ENCODE measurements around the gene RNF5.

The RNF5 gene

DNA sequence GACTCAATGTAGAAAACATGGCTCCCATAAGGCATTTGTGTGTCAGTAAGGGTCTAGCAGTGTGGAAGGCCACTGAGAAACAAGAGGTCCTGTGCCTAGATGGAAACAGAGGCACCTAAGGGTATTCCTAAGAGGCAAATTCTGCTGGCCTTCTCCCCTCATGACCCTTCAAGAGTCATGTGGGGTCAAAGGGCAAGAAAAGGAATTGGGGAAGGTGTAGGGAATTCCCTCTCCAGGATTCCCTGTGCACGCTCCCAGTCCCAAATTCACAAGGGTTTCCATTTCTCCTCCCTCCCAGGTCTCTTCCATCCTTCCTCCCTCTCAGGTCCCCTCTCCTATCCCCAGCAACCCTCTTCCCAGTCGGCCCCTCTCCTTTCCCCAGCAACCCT lies 2.9 kb upstream of the RNF5 start (continued):
- no peak for TF ChIP-seq GLIS2 (tag by site-specific recombination; IDR thresholded peaks at IDR 0.05)
- no peak for TF ChIP-seq ZNF585B (tag by site-specific recombination; IDR thresholded peaks at IDR 0.05)
- no peak for TF ChIP-seq ZFP69B (tag by site-specific recombination; IDR thresholded peaks at IDR 0.05)
- 0 out of 2 replicates have a peak, but pooled peaks have one; percentile 11 for TF ChIP-seq ZNF600 (tag by site-specific recombination; IDR thresholded peaks at IDR 0.05)
- no peak for TF ChIP-seq GLI4 (tag by site-specific recombination; IDR thresholded peaks at IDR 0.05)
- no peak for TF ChIP-seq ZNF658 (tag by site-specific recombination; IDR thresholded peaks at IDR 0.05)
- no peak for TF ChIP-seq GLIS1 (tag by site-specific recombination; IDR thresholded peaks at IDR 0.05)
- TF ChIP-seq ZNF155 (tag by site-specific recombination; IDR thresholded peaks at IDR 0.05), result no peak
- TF ChIP-seq RBAK (tag by site-specific recombination; IDR thresholded peaks at IDR 0.05), result no peak
- TF ChIP-seq ZNF292 (tag by site-specific recombination; IDR thresholded peaks at IDR 0.05; ENCODE audit: borderline replicate concordance, low read depth), result no peak
- TF ChIP-seq OVOL3 (tag by site-specific recombination; IDR thresholded peaks at IDR 0.05), result no peak
- TF ChIP-seq ZFHX2 (tag by site-specific recombination; conservative IDR thresholded peaks at IDR 0.05), result no peak
- no peak for TF ChIP-seq ZNF830 (tag by site-specific recombination; IDR thresholded peaks at IDR 0.05; ENCODE audit: low read depth)
- TF ChIP-seq ZNF112 (tag by site-specific recombination; IDR thresholded peaks at IDR 0.05), result no peak
- TF ChIP-seq ZNF660 (tag by site-specific recombination; IDR thresholded peaks at IDR 0.05), result no peak
- no peak; the same call in 1 of the 2 replicates for TF ChIP-seq YY2 (tag by site-specific recombination; IDR thresholded peaks at IDR 0.05)
- TF ChIP-seq, protein P1, sequence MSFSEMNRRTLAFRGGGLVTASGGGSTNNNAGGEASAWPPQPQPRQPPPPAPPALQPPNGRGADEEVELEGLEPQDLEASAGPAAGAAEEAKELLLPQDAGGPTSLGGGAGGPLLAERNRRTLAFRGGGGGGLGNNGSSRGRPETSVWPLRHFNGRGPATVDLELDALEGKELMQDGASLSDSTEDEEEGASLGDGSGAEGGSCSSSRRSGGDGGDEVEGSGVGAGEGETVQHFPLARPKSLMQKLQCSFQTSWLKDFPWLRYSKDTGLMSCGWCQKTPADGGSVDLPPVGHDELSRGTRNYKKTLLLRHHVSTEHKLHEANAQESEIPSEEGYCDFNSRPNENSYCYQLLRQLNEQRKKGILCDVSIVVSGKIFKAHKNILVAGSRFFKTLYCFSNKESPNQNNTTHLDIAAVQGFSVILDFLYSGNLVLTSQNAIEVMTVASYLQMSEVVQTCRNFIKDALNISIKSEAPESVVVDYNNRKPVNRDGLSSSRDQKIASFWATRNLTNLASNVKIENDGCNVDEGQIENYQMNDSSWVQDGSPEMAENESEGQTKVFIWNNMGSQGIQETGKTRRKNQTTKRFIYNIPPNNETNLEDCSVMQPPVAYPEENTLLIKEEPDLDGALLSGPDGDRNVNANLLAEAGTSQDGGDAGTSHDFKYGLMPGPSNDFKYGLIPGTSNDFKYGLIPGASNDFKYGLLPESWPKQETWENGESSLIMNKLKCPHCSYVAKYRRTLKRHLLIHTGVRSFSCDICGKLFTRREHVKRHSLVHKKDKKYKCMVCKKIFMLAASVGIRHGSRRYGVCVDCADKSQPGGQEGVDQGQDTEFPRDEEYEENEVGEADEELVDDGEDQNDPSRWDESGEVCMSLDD (tag by site-specific recombination; IDR thresholded peaks at IDR 0.05), result no peak
- no peak for TF ChIP-seq ZNF654 (tag by site-specific recombination; IDR thresholded peaks at IDR 0.05; ENCODE audit: low read depth)
- TF ChIP-seq ZNF571 (tag by site-specific recombination; IDR thresholded peaks at IDR 0.05), result no peak

DNA sequence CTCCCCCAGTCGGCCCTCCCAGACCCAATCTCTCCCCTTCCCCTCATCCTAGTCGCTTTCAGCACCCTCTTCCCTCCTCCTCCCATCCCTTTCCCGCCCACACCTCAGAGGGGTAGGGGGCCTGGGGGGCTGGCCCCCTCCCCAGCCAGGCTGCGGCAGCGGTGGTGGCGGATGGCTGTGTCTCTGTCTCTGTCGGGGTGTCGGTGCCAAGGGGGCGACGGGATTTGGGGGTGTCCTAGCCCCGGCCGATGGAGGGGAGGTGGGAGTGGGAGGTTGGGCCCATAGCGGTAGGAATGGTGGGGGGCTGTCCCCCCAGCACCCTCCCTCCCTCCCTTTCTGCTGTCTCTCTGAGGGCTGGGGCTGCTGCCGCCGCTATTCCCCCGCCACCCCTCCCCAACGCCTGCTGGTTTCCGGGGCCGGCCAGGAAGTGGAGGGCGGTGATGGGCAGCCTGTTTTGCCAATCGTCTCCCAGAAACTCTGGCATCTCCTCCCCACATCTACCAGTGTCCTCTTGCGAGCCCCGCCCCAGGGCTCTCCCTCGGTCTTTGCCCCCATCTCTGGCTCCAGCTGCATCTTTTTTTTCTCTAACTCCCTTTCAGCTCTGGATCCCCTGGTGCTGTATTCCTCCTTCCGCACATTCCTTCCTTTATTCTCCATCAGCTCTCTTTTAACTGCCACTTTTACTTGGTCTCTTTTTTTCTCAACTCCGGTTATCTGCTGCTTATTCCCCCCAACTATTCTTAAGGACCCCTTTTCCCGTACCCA lies 2.3 kb upstream of the RNF5 start, which contains the start of gene AGPAT1:
TSS of gene AGPAT1 (minus strand) at position 374 of the 765 bp plus-strand sequence. CDS start 4,588 bp downstream, outside the sequence.
- peaks cover 14% of the 10 kb centered on the region for H3K4me1 ChIP-seq (ENCODE audit: control insufficient read depth, insufficient read depth, low read length)
- peak within 1 kb of the TSS; percentile 76 for H3K4me3 ChIP-seq (ENCODE audit: low read depth, low read length)
- ChIA-PET CTCF (interaction anchor here (0.7 to 1.1 kb wide), 2 partner anchors 8 to 57 kb away, joined by 3 read pairs; no protein-coding TSS in a partner anchor), POLR2A (interaction anchor here (0.6 to 2.5 kb wide), 15 partner anchors 10 to 1028 kb away, joined by 3 to 38 read pairs (median 5); partner anchors contain the start of genes ATF6B, FKBPL, HSD17B8 and PBX2)
- peak within 1 kb of the TSS; percentile 82 for H3K27ac ChIP-seq (ENCODE audit: extremely low read depth, low read depth, low read length)
- peaks cover 4 to 29% of the 10 kb centered on the region in 2 experiments; a peak in 2 of 3 replicates for H3K36me3 ChIP-seq (ENCODE audit: control insufficient read depth in 2 of 2, insufficient read depth in 1 of 2, low read length in 2 of 2)
- no peaks in the 10 kb centered on the region for H3K9me3 ChIP-seq (ENCODE audit: control insufficient read depth, insufficient read depth, low read depth, low read length)
- TF ChIP-seq ZNF366 (tag by site-specific recombination; conservative IDR thresholded peaks at IDR 0.05), result peak; percentile 94
- peak; percentile 54 for TF ChIP-seq EGR2 (tag by site-specific recombination; IDR thresholded peaks at IDR 0.05; ENCODE audit: low read depth)
- no peak for TF ChIP-seq ZNF48 (tag by site-specific recombination; IDR thresholded peaks at IDR 0.05)
- no peak for TF ChIP-seq ZNF426 (tag by site-specific recombination; IDR thresholded peaks at IDR 0.05)
- no peak for TF ChIP-seq ZNF23 (tag by site-specific recombination; IDR thresholded peaks at IDR 0.05; ENCODE audit: borderline replicate concordance)
- no peak for TF ChIP-seq ZNF701 (tag by site-specific recombination; IDR thresholded peaks at IDR 0.05)
- TF ChIP-seq ZNF341 (tag by site-specific recombination; IDR thresholded peaks at IDR 0.05; ENCODE audit: low read depth), result peak; percentile 99
- no peak for TF ChIP-seq ZNF114 (tag by site-specific recombination; IDR thresholded peaks at IDR 0.05)
- TF ChIP-seq SETDB1 (IDR thresholded peaks at IDR 0.05; ENCODE audit: insufficient read length, low read length), result no peak
- TF ChIP-seq ZNF558 (tag by site-specific recombination; IDR thresholded peaks at IDR 0.05), result no peak
- TF ChIP-seq, protein P2, sequence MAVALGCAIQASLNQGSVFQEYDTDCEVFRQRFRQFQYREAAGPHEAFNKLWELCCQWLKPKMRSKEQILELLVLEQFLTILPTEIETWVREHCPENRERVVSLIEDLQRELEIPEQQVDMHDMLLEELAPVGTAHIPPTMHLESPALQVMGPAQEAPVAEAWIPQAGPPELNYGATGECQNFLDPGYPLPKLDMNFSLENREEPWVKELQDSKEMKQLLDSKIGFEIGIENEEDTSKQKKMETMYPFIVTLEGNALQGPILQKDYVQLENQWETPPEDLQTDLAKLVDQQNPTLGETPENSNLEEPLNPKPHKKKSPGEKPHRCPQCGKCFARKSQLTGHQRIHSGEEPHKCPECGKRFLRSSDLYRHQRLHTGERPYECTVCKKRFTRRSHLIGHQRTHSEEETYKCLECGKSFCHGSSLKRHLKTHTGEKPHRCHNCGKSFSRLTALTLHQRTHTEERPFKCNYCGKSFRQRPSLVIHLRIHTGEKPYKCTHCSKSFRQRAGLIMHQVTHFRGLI (tag by site-specific recombination; IDR thresholded peaks at IDR 0.05), result no peak
- TF ChIP-seq ZNF248 (tag by site-specific recombination; IDR thresholded peaks at IDR 0.05), result no peak
- TF ChIP-seq ZNF791 (tag by site-specific recombination; IDR thresholded peaks at IDR 0.05), result no peak
- TF ChIP-seq ZNF266 (tag by site-specific recombination; IDR thresholded peaks at IDR 0.05; ENCODE audit: low read depth), result no peak
- no peak for TF ChIP-seq ZNF707 (tag by site-specific recombination; IDR thresholded peaks at IDR 0.05)

Data from HEK293 (cell line).